DOHH2 (cell line): Measurements from ENCODE around the gene CLCN1.

Experiments
- H3F3A ChIP-seq: fragments of 200-600 bp; sonication (generic), shearing (Covaris generic); 2 replicates; pipeline ENCODE4 v1.6.0; 2016; ENCODE audit warnings: antibody characterized with exemption, mild to moderate bottlenecking; ENCODE audit not compliant: control insufficient read depth, insufficient read depth
- H3K27ac ChIP-seq: fragments of 200-600 bp; sonication (generic); 2 replicates; pipeline ENCODE4 v1.5.1; 2014; ENCODE audit warnings: low read depth, mild to moderate bottlenecking, low read length, moderate library complexity
- H3K27me3 ChIP-seq: fragments of 200-600 bp; sonication (generic); 2 replicates; pipeline ENCODE4 v1.6.1; 2014; ENCODE audit warnings: mild to moderate bottlenecking, low read length, mixed read lengths; ENCODE audit not compliant: control insufficient read depth
- H3K36me3 ChIP-seq: fragments of 200-600 bp; sonication (generic); 2 replicates; pipeline ENCODE4 v1.6.1; 2014; ENCODE audit warnings: mild to moderate bottlenecking, low read length, moderate library complexity, mixed read lengths; ENCODE audit not compliant: control insufficient read depth
- H3K4me1 ChIP-seq: fragments of 200-600 bp; sonication (generic); 2 replicates; pipeline ENCODE4 v1.6.1; 2014; ENCODE audit warnings: mild to moderate bottlenecking, low read length, mixed read lengths; ENCODE audit not compliant: control insufficient read depth
- H3K4me2 ChIP-seq: fragments of 200-600 bp; sonication (generic); 2 replicates; pipeline ENCODE4 v1.6.0; 2014; ENCODE audit warnings: mild to moderate bottlenecking, low read length, moderate library complexity
- H3K4me3 ChIP-seq: fragments of 200-600 bp; sonication (generic); 2 replicates; pipeline ENCODE4 v1.5.1; 2014; ENCODE audit warnings: mild to moderate bottlenecking, low read length, mixed read lengths
- H3K79me2 ChIP-seq: fragments of 200-600 bp; sonication (generic); 2 replicates; pipeline ENCODE4 v1.6.1; 2014; ENCODE audit warnings: mild to moderate bottlenecking, low read length, mixed read lengths; ENCODE audit not compliant: control insufficient read depth
- H3K9me2 ChIP-seq: fragments of 200-600 bp; sonication (generic); replicated peaks from 2 replicates; pipeline ENCODE4 v1.6.1; 2014; ENCODE audit warnings: mild to moderate bottlenecking, low read length, mixed read lengths; ENCODE audit not compliant: control insufficient read depth
- H3K9me3 ChIP-seq: fragments of 200-600 bp; sonication (generic); 2 replicates; pipeline ENCODE4 v1.6.1; 2014; ENCODE audit warnings: antibody characterized with exemption, low read length, mixed read lengths; ENCODE audit not compliant: control insufficient read depth, insufficient read depth
- H4K20me1 ChIP-seq: fragments of 200-600 bp; sonication (generic); 2 replicates; pipeline ENCODE4 v1.6.0; 2014; ENCODE audit warnings: low read depth, mild to moderate bottlenecking, antibody characterized with exemption, low read length, moderate library complexity; ENCODE audit not compliant: control insufficient read depth, insufficient read depth
- EZH2phosphoT487 ChIP-seq: fragments of 200-600 bp; sonication (generic); IDR thresholded peaks from 2 replicates; pipeline ENCODE4 v1.6.1; 2017; ENCODE audit warnings: borderline replicate concordance, mild to moderate bottlenecking, antibody characterized with exemption, low read length, moderate library complexity, mixed read lengths
- TF ChIP-seq, protein P1 (sequence below): fragments of 200-600 bp; sonication (generic); IDR thresholded peaks from one replicate; pipeline ENCODE4 v1.5.1; 2014; ENCODE audit warnings: antibody characterized with exemption, mild to moderate bottlenecking, low read depth, low read length; ENCODE audit not compliant: poor library complexity, severe bottlenecking

The CLCN1 gene

DNA sequence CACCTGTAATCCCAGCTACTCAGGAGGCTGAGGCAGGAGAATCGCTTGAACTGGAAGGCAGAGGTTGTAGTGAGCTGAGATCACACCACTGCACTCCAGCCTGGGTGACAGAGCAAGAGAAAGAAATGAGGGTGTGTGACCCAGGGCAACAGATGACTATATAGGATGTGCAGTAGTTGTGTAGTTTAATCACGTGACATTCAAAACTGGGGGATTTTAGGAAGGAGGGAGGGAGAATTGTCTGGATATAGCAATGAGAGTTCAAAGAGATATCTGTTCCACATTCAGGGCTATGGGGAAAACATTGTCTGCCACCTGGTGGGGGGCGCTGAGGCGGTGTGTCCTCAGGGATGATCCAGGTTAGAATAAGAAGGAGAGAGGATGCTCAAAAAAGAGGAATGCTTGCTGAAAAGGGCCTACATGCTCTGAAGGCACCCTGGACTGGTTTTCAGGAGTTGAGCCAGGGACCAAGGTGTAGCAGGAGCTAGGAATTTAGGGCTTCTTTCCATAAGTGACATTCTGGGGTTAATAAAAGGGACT, 57.4 kb downstream of the CLCN1 start:
- no peak overlapping the region for H3K4me3 ChIP-seq
- no peaks in the 10 kb centered on the region for H4K20me1 ChIP-seq
- no peaks in the 10 kb centered on the region for H3K79me2 ChIP-seq
- H3K36me3 ChIP-seq, result no peaks in the 10 kb centered on the region
- H3K27ac ChIP-seq, result no peak overlapping the region
- H3K9me3 ChIP-seq, result no peaks in the 10 kb centered on the region
- H3K4me1 ChIP-seq, result peaks cover 19% of the 10 kb centered on the region
- no peaks in the 10 kb centered on the region for H3F3A ChIP-seq
- H3K4me2 ChIP-seq, result no peak overlapping the region
- TF ChIP-seq EZH2phosphoT487, result no peak
- TF ChIP-seq, protein P1, sequence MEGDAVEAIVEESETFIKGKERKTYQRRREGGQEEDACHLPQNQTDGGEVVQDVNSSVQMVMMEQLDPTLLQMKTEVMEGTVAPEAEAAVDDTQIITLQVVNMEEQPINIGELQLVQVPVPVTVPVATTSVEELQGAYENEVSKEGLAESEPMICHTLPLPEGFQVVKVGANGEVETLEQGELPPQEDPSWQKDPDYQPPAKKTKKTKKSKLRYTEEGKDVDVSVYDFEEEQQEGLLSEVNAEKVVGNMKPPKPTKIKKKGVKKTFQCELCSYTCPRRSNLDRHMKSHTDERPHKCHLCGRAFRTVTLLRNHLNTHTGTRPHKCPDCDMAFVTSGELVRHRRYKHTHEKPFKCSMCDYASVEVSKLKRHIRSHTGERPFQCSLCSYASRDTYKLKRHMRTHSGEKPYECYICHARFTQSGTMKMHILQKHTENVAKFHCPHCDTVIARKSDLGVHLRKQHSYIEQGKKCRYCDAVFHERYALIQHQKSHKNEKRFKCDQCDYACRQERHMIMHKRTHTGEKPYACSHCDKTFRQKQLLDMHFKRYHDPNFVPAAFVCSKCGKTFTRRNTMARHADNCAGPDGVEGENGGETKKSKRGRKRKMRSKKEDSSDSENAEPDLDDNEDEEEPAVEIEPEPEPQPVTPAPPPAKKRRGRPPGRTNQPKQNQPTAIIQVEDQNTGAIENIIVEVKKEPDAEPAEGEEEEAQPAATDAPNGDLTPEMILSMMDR, result no peak
- H3K9me2 ChIP-seq, result no peaks in the 10 kb centered on the region
- H3K27me3 ChIP-seq, result peaks cover 6% of the 10 kb centered on the region

DNA sequence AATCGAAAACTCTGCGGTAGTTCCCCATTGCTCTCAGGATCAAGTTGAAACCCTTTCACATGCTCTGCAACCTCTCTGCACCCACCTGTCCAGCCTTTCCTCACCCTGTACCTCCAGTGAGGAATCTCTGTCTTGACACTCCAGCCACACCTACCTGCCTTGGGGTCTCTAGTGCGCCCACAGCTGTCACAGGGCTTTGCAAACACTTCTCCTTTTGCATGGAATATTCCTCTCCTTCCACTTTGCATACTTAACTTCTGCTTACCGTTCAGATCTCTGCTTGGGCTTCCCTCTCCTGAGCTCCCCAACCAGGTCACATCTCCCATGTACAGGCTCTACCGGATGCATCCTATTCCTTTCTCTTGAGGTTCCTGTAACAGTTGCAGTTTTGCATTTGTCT, 58.6 kb downstream of the CLCN1 start:
- no peaks in the 10 kb centered on the region for H3K36me3 ChIP-seq
- H3K9me3 ChIP-seq, result no peaks in the 10 kb centered on the region
- H3K9me2 ChIP-seq, result no peaks in the 10 kb centered on the region
- peaks cover 24% of the 10 kb centered on the region for H3K4me1 ChIP-seq
- H3K79me2 ChIP-seq, result no peaks in the 10 kb centered on the region
- H3K4me3 ChIP-seq, result peak overlapping the region; percentile 0; the same call in 1 of the 2 replicates
- no peak overlapping the region for H3K27ac ChIP-seq
- no peaks in the 10 kb centered on the region for H3F3A ChIP-seq
- H4K20me1 ChIP-seq, result no peaks in the 10 kb centered on the region
- TF ChIP-seq, protein P1, result no peak
- peak overlapping the region; percentile 26 for H3K4me2 ChIP-seq
- H3K27me3 ChIP-seq, result no peaks in the 10 kb centered on the region

DNA sequence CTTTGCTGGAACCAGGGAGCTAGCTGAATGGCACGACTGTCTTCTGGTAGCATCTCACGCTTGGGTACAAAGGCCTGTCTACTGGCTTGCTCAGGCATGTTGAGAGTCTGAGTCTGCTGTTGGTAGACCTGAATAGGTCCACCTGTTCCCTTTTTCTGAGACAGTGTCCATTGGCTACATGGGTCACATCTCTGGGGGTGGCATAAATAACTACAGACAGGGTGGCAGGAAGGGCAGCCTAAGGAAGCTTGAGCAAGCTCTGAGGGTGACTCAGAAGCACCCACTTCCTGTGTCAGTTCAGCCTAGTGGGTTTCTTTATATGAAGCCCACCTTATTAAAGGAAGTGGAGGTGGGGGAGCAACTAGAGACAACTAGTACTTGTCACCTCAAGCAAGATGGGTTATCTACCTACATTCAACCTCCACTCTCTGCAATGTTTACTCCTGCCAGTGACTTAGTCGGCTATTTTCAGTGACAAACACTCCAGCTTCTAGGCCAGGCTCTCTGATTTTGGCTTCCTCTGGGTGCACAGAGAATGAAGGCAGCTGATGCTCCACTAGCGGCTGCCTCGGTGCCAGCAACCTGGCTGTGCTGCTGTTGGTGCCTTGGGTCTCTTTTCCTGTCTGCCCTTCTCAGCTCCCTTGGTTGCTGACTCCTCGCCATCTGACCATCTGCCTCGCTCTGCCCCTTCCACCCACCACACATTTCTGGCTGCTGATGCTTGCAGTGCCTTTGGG, 59.6 kb downstream of the CLCN1 start:
- no peaks in the 10 kb centered on the region for H3K36me3 ChIP-seq
- H3K9me2 ChIP-seq, result no peaks in the 10 kb centered on the region
- TF ChIP-seq, protein P1, result no peak
- no peak for TF ChIP-seq EZH2phosphoT487
- no peaks in the 10 kb centered on the region for H3K79me2 ChIP-seq
- peaks cover 29% of the 10 kb centered on the region for H3K4me1 ChIP-seq
- H4K20me1 ChIP-seq, result no peaks in the 10 kb centered on the region
- no peaks in the 10 kb centered on the region for H3K9me3 ChIP-seq
- H3F3A ChIP-seq, result no peaks in the 10 kb centered on the region
- H3K27me3 ChIP-seq, result no peaks in the 10 kb centered on the region
- peak overlapping the region; percentile 26 for H3K4me2 ChIP-seq
- peak overlapping the region; percentile 0; the same call in 1 of the 2 replicates for H3K4me3 ChIP-seq
- H3K27ac ChIP-seq, result no peak overlapping the region
